OCI-M2 (cell line): ENCODE measurements around the gene MRPL50.
"Not testable (repeated sequence)": the region's sequence is repeated elsewhere in the genome, so short reads cannot be mapped to it uniquely, and the experiment has no call there.

ENCODE experiments used
- DNase-seq: peaks from one replicate; lab custom pipeline; 2025; ENCODE audit not compliant: unreplicated experiment; lab: John Stamatoyannopoulos, UW

MRPL50 gene

GRCh38 chr9:101418518-101419430, 20.4 kb upstream of the MRPL50 start:
- no peak for DNase-seq

- DNase-seq: no peak
Observed at GRCh38 chr9:101417977-101418376, 19.6 kb upstream of the MRPL50 start.

GRCh38 chr9:101417389-101417788, 19.0 kb upstream of the MRPL50 start:
- no peak for DNase-seq

GRCh38 chr9:101415578-101415977, 17.2 kb upstream of the MRPL50 start:
- DNase-seq: no peak

GRCh38 chr9:101414839-101415238, 16.4 kb upstream of the MRPL50 start:
- DNase-seq: no peak

- no peak for DNase-seq
Observed at GRCh38 chr9:101409079-101409477, 10.7 kb upstream of the MRPL50 start.

GRCh38 chr9:101408374-101409078, 10.1 kb upstream of the MRPL50 start:
- no peak for DNase-seq

GRCh38 chr9:101403516-101404285, 5.3 kb upstream of the MRPL50 start:
- no peak for DNase-seq

GRCh38 chr9:101400120-101400519, 1.7 kb upstream of the MRPL50 start:
- no peak for DNase-seq

- no peak for DNase-seq
Observed at GRCh38 chr9:101399643-101399970, 1.2 kb upstream of the MRPL50 start.

GRCh38 chr9:101398930-101399642, 668 bp upstream of the MRPL50 start:
- no peak for DNase-seq

GRCh38 chr9:101397746-101398067, 711 bp downstream of the MRPL50 start:
- no peak for DNase-seq

GRCh38 chr9:101394687-101395086, 3.7 kb downstream of the MRPL50 start:
- no peak for DNase-seq

GRCh38 chr9:101393135-101393534, 5.3 kb downstream of the MRPL50 start:
- DNase-seq: no peak

- no peak for DNase-seq
Observed at GRCh38 chr9:101388507-101388993, 9.9 kb downstream of the MRPL50 start.

- DNase-seq: no peak
Observed at GRCh38 chr9:101387871-101388506, 10.4 kb downstream of the MRPL50 start.

GRCh38 chr9:101384873-101385536, 13.4 kb downstream of the MRPL50 start, which contains the start of gene BAAT:
BAAT (minus strand) TSS chr9:101385006; CDS start chr9:101371404, 13,602 bp downstream.
- not testable (repeated sequence) for DNase-seq

GRCh38 chr9:101383361-101383760, 15.1 kb downstream of the MRPL50 start:
- DNase-seq: no peak

- no peak for DNase-seq
Observed at GRCh38 chr9:101381833-101382342, 16.5 kb downstream of the MRPL50 start.

GRCh38 chr9:101381118-101381517, 17.3 kb downstream of the MRPL50 start:
- no peak for DNase-seq
